ENCODE results near the gene RIPPLY1. TPM values are rescaled to one million over a fixed set of nuclear protein-coding genes. Genes with fewer than 3 reads are reported as not detected.

RIPPLY1 gene
- total RNA-seq, 1 experiment from 2014 or later = 0.27 TPM

DNA sequence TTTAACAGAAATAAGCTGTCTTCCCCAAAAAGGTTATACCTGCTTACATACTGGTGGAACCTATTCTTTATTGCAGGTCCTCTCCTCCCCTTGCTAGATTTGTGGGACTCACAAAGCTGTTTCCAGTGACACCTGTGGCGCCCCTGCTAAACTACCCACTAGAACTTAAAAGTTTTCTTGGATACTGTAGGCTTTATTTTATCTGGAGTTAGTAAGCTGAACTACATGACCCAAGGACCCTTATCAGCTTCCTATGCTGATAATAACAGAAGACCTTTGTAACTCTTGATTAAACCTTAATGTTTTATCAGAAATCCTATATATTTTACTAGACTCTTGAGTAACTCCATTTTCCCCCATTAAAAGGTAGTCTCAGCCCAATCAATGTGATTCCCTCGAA, 49.4 kb upstream of the RIPPLY1 start:
- Histone ChIP-seq H3K27me3 (ENCODE audit: insufficient read depth, low read length) (no peaks in the 10 kb centered on the region), H3K4me1 (ENCODE audit: control insufficient read depth in 1 of 2, insufficient read depth in 2 of 2, low read length in 2 of 2) (peaks cover 0 to 3% of the 10 kb centered on the region in 2 experiments; a peak in 3 of 4 replicates), H3K79me2 (ENCODE audit: insufficient read depth, low read length) (no peaks in the 10 kb centered on the region), H4K20me1 (ENCODE audit: insufficient read depth) (no peaks in the 10 kb centered on the region), H3K9me3 (ENCODE audit: control insufficient read depth in 1 of 2, insufficient read depth in 1 of 2, low read depth in 1 of 2, low read length in 2 of 2) (no peaks in the 10 kb centered on the region), H3K36me3 (ENCODE audit: control insufficient read depth in 1 of 2, insufficient read depth in 2 of 2, low read length in 2 of 2) (no peaks in the 10 kb centered on the region), H3K27ac (ENCODE audit: low read depth, low read length) (no peak overlapping the region), H2AFZ (ENCODE audit: low read depth, low read length, poor library complexity, severe bottlenecking) (no peak overlapping the region), H3K9ac (ENCODE audit: low read length) (no peak overlapping the region), H3K4me3 (replicated peaks in 1 of 2; ENCODE audit: low read depth in 1 of 2, low read length in 2 of 2) (no peak overlapping the region), H3K9me2 (ENCODE audit: insufficient read depth) (no peaks in the 10 kb centered on the region), H3K4me2 (ENCODE audit: low read length) (no peak overlapping the region)
- ChIA-PET RAD21 (ENCODE audit: low non-redundant PET in 1 of 2, low total read pairs in 2 of 2, uncharacterized antibody in 2 of 2, unreplicated experiment in 2 of 2) (no interaction called here), POLR2A (no interaction called here), CTCF (interaction anchor here (0.6 kb wide), 1 partner anchor 54 kb away, joined by 3 read pairs; no protein-coding TSS in a partner anchor)
- DNase-seq (ENCODE audit: low read depth, low spot score) = no peak
- TF ChIP-seq, protein P1, sequence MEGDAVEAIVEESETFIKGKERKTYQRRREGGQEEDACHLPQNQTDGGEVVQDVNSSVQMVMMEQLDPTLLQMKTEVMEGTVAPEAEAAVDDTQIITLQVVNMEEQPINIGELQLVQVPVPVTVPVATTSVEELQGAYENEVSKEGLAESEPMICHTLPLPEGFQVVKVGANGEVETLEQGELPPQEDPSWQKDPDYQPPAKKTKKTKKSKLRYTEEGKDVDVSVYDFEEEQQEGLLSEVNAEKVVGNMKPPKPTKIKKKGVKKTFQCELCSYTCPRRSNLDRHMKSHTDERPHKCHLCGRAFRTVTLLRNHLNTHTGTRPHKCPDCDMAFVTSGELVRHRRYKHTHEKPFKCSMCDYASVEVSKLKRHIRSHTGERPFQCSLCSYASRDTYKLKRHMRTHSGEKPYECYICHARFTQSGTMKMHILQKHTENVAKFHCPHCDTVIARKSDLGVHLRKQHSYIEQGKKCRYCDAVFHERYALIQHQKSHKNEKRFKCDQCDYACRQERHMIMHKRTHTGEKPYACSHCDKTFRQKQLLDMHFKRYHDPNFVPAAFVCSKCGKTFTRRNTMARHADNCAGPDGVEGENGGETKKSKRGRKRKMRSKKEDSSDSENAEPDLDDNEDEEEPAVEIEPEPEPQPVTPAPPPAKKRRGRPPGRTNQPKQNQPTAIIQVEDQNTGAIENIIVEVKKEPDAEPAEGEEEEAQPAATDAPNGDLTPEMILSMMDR (IDR thresholded peaks at IDR 0.05 in 2 of 3, conservative IDR thresholded peaks at IDR 0.05 in 1 of 3; ENCODE audit: borderline replicate concordance in 1 of 3, insufficient read depth in 1 of 3, low read depth in 2 of 3, low read length in 2 of 3) = no peak
- TF ChIP-seq POLR2AphosphoS5 (IDR thresholded peaks at IDR 0.05; ENCODE audit: low read depth, low read length) = no peak
- no peak for TF ChIP-seq CEBPB (IDR thresholded peaks at IDR 0.05; ENCODE audit: low read depth)
- TF ChIP-seq, protein P2, sequence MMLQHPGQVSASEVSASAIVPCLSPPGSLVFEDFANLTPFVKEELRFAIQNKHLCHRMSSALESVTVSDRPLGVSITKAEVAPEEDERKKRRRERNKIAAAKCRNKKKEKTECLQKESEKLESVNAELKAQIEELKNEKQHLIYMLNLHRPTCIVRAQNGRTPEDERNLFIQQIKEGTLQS (IDR thresholded peaks at IDR 0.05) = no peak
- no peak for TF ChIP-seq RAD21 (IDR thresholded peaks at IDR 0.05; ENCODE audit: low read depth)
- no peak for TF ChIP-seq EZH2phosphoT487 (IDR thresholded peaks at IDR 0.05; ENCODE audit: borderline replicate concordance)
- no peak for TF ChIP-seq POLR2A (IDR thresholded peaks at IDR 0.05; ENCODE audit: borderline replicate concordance, extremely low read depth, insufficient read depth, insufficient read length)
- TF ChIP-seq TCF7L2 (IDR thresholded peaks at IDR 0.05; ENCODE audit: borderline replicate concordance, extremely low read depth, insufficient read depth, insufficient read length) = no peak
- ATAC-seq = no peak
- BruUV-seq (replicated peaks) = no TSS peak
- intact Hi-C loops (cut with micrococcal nuclease) = no loop called here

Measured in HCT116 (cell line).